NCI-H524 treated with DMSO at 0.1 percent for 48 hours (cell line): Measurements from ENCODE around the gene GAREM1.

ENCODE experiments used
- DNase-seq: peaks from one replicate; lab custom pipeline; 2025; lab: John Stamatoyannopoulos, UW

GAREM1 gene

DNA sequence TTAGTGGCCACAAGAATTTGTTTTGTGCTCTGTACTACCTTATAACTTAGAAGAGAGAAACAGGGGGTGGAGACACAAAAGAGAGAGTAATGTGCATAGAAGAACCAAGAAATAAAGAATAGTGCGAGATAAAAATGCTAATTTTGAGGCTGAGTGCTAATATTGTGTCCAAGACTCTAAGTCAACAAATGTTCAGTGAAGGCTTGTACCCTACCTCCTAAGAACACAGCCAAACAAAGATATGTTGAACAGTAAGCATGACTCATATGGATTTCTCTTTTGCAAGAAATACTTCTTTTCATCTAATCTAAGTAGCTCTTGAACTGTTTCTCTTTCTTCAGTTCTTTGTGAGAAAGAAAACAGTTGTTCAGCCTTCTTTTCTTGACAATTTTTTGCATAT is 45.2 kb downstream of the GAREM1 start:
- DNase-seq = no peak

DNA sequence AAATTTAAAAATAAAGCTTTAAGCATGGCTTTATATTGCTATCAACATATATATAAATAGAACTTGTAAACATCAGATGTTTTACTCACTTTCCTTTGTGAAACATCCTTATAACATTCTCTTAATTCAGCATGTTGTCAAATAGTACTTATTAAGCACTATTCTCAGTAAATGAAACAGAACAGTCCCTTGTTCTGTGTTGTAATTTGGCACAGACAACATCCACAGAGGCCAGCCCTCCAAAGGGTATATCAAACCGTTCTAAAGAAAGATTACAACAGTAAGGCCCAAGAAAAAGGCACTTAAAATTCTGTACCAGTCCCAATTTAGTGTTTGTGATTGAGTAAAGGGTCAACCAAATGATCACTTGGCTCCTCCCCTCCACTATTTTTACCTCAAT is 46.0 kb downstream of the GAREM1 start:
- DNase-seq = no peak

DNA sequence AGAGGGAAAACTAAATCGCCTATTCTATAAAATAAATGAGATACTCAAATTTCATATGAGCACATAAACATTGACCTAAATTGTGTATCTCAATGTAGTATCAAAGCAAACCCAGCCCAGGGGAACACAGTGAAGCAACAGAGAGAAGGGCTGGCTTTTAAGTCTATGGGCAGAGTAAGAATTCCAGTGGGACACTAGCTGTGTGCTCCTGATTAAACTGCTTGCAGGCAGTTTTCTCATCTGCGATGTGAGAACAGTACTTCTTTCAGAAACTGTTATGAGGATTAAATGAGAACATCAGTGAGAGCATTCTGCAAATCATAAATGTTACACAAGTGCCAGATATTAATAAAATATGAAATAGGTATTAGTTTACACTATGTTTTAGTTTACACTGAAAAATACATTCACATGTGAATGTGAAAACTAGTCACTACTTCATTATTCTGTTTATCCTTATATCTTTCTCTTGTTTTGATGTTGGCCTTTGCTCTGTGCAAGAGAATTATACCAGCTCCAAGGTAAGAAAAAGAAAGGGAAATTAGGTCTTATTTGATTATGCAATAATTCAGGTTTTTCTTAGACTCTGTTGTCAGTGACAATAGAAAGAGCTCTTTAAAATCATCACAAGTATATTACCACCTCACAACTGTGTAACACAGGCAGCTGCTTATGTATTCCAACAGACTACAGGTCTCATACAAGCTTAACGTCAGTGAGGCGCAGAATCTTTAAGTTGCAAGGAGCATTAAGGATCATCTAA is 47.5 kb downstream of the GAREM1 start:
- no peak for DNase-seq

DNA sequence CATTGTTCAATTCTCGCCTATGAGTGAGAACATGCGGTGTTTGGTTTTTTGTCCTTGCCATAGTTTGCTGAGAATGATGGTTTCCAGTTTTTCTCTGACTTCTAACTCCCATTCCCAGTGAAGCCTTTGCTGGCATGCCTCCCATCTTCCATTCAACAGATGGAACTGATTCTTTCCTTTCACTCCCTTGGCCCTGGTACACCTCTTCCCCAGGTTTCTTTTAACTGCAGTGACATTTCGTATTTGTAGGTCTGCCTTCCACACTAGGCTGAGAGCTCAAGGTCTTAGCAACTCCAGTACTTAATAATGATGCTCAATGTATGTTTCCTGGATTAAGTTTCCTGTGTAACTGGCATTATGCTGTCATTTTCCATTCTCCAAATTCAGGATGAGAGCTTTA is 48.5 kb downstream of the GAREM1 start:
- DNase-seq = no peak

DNA sequence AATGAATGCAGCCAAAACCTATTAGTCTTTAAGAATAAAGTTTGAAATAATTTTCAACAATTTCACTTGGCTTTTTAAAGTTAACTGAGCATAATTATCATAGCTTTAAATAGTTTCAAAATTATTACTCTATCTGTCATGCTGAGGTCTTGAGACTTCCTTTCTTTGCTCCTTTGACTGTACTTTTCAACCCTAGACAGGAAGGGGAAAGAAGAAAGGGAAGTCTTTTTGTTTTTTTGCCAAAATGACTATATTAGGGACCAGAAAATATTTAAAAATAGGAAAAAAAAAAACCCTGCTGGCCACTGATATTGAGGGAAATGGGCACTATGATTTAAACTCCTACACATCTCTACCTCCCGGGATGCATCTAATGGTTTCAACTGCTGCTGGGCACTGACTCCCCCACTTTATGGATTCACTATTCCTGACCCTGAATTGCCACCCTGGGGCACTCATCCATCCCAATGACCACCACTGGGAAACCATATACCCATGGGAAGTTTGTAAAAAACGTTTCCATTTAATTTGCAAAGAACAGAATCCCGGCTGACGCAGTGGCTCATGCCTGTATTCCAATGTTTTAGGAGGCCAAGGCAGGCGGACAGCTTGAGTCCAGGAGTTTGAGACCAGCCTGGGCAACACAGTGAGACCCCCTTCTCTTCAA is 50.5 kb downstream of the GAREM1 start:
- no peak for DNase-seq

DNA sequence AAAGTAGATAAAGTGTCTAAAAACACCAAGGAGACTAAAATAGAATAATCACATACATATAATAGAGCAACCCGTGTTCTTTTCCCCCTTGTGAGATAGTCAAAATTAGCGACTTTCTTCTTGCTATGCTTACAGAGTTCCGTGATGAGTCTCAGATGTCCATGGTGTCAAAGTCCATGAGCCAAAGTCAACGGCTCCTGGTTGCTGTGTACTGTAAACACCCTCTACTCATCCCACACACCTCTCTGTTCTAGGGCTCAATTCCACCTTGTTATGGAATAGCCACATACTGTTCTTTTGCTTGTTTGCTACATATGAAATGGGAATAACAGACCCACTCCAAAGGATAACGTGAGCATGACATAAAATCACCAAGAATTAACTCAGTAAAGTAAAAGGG is 52.5 kb downstream of the GAREM1 start:
- DNase-seq = no peak

DNA sequence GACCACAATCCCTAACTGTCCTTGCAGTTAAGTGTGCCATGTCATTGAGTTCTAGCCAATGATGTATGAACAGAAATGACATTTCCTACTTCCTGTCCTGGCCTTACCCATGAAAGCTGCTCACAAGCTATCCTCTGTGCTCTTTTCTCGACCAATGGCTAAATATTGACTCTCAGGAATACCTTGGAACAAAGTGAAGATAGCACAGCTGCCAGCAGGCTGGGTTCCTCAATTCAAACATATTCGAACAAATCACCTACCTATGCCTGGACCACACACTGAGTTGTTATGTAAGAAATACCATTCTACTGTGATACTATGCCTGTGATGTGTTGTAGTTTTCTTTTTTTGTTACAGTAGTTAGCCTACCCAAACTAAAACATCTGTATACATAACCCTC is 65.1 kb downstream of the GAREM1 start:
- DNase-seq = no peak

DNA sequence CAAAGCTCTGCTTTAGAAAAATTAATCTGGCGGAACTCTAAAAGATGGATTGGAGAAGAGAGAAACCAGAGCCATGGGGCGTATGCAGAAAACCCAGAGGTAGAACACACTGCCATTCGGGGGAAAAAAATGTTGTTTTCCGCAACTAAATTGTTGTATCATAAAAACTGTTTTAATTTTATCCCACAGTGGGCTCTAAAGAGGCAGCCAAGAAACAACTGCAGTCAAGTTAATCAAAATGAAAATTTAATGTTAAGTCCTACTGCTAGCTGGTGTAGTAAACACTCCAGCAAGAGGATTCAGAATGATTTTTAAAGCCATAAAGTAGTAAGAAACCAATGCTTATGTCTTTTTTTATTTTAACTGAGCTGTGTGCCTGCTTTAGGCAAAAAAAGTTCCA is 69.1 kb downstream of the GAREM1 start:
- DNase-seq = no peak

DNA sequence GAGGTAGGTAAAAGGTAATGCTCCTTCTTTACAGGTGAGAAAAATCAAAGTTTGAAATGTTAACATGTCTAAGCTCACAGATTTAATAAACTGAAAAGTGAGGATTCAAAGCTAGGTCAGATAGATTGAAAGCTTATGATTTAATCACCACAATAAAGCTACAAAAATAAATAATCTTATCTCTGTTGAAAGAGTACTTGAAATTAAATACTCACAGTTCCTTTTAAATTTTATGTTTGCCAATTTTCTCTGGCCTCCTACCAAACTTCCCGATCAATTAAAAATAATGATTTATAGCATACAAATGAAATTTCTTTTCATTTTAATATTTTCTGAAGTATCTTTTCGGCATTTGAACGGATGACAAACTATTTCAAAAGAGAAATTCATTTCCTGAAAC is 77.3 kb downstream of the GAREM1 start:
- DNase-seq = no peak

DNA sequence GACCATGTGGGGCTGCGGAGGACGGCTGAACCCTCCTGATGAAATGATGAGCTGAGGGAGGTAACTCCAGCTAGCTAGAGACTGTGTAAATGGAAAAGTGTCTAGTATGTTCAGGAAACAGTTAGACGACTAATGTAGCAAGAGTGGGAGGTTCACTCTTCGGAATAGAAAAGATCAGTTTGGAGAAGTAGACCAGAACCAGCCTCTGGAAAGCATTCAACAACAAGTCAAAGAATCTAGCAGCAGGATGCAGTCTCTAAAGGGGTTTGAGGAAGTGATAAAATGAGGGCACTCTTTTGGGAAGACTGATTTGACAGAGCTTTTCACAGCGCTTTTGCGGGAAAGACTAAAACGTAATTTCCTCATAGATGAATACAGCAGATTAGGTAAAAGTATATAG is 79.6 kb downstream of the GAREM1 start:
- no peak for DNase-seq

DNA sequence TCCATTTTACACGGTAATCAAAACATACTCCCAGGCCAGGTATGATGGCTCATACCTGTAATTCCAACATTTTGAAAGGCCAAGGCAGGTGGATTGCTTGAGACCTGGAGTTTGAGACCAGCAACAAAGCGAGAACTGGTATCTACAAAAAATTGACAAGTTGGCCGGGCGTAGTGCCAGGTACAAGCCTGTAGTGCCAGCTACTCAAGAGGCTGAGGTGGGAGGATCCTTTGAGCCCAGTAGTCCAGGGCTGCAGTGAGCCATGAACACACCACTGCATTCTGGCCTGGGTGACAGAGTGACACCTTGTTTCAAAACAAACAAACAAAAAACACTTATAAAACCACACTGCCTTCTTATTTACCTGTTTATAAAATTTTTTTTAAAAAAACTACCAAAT is 80.8 kb downstream of the GAREM1 start:
- no peak for DNase-seq

DNA sequence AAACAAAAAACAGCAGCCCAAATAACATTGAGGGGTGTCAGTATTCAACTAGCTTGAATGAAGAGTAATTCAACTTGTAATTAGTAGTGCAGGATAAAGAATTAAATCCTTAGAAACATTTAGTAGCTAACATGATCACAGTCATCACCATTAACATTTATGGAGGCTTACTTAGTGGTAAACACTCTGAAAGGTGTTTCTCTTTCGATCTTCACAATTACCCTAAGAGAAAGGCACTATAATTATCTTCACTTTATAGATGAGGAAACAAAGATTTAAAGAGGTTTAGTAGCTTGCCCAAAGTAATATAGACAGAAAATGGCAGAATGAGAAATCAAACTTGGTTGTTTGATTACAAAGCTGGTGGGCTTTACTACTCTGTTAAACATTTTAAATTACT is 81.5 kb downstream of the GAREM1 start:
- DNase-seq = no peak

DNA sequence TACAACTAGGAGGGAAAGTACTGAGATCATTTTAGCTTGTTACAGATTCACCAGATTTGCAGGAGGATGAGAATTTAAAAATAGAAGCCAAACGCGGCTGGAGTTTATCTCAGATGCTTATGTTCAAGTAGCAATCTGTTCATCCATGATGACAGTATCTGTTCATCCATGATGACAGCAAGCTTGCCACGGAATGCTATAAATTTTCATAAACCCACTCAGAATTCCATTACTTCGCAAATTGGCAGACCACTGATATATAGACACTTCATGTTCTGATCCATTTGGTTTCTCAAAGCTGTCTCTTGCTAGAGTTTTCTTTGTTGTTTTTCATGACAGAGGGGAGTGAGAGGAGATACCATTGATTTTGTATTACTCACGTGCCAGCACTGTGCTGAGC is 84.2 kb downstream of the GAREM1 start:
- DNase-seq = peak; percentile 47

DNA sequence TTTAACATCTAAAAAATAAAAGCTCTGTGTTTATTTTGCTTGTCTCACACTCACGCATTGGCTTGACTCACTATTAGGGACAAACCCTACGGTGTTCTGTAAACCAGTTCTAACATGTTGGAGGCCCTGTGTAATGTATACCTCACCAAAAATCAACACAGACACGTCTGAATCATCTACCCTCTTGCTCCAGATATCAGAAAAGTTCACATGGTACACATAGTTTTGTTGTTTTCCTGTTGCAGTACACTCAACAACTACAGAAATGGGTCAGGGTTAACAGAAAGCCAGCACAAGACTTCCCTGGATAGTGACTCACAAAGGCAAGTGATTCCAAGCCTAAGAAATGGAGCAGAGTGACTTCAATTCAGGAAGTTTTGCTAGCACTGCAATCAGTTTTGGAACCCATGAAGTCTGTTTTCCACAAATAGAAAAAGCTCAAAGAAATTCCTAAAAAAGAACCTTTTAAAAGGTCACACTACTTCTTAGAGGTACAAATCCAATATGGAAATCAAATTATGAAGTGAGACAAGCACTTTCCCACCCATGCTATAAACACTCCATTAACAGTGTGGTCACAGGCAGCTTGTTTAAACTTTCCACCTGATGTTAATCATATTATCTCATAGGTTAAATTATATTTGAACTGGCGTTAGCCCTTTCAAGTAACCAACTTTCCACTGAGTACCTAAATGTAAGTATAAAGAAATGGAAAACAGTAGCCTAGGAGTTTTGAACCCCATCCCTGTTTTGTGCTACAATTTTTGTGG is 87.4 kb downstream of the GAREM1 start:
- no peak for DNase-seq

DNA sequence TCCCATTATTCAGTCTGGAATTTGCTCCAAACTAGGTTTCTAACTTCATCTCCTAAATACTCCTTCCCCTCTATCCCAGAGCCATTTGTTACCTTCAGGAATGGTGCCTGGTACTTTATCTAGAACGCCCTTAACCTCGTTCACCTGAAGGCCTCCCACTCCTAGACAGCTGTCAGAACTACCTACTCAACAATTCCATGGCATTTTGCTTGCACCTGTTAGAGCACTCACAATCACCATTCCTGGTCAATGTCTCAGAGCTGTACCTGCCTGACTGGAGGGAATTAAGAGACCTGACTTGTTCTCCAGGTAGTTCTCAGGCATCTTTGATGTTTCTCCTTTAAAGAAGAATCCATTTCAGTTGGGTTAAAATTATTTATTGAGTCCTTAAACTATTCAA is 88.9 kb downstream of the GAREM1 start:
- DNase-seq = no peak

DNA sequence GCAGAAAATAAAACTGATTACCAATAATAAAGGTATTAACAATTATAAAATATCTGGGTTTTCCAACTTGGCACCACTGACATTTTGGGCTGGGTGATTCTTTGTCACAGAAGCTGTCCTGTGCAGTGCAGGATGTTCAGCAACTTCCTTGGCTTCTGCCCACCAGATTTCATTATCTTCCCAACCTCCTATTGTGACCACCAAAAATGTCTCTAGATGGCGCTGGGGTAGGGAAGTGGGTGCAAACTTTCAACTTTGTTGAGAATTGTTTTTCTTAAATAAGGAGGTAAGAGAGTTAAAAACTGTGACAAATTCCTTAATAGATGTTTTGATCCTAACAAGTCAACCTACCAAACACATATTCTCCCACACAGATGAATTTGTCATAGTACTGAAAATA is 90.1 kb downstream of the GAREM1 start:
- no peak for DNase-seq

DNA sequence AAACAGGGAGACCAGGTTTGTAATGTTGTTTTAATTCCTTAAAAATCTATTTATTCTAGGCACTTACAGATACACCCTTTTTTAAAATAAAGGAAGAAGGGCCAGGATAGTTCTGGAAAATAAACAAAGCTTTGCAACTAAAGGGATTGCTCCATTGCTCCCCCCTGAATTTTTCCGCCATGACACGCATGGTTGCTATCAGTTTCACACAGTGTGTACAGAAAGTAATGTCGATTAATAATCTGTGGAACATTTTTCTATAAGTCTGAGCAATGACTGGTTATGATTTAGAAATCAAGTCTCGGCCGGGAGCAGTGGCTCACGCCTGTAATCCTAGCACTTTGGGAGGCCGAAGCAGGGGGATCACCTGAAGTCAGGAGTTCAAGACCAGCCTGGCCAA is 90.8 kb downstream of the GAREM1 start:
- no peak for DNase-seq

DNA sequence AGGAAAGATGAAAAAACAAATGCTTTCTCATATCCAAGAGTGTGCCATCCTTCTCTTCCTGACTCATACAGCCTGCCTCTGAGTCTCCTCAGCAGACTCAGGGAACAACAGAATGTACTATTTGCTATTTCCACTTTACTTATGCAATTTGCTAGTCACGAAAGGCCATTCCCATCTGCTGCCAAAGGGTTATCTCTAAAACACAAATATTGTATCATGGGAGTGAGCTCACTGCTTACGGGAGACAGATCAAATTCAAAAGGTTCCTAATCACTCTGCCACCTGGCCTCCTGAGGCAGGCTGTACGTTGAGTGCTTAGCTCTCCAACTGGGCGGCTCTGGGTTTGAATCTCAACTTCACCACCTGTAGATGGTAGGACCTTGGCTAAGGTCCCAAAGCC is 92.0 kb downstream of the GAREM1 start:
- peak; percentile 72 for DNase-seq

DNA sequence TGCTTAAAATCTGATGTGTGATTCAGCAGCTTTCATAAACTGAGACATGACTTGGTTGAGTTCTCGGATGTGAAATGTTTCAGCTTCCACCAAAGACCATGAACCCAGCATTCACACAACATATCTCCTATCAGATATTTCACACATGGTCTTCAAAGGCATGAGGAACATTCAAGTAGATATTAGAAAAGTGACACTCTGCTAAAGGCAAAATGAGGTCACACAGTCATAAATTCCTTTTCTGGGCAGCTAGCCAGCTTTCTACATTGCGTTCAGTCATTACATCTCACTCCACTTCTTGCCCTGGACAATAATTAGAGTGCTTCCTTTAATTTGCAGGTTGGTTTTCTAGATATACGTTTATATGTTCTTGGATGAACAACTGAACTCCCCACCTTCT is 96.7 kb downstream of the GAREM1 start:
- peak; percentile 14 for DNase-seq

DNA sequence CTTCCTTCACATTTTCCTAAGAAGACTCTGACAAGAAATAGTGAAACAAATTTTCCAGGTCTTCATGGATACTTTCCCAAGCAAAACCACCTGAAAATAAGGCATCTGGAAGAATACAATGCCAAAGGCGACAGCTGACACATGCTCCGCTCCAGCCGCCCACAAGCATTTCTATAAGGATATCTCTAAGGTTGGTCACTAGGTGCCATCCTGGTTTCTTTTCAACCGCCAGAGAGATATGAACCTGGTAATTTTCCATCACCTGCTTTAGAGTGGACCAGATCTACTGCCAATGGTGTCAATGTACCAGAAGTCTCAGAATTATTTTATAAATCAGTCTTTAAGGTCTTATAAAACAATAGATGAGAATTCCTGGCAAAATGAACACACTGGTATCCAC is 97.2 kb downstream of the GAREM1 start:
- no peak for DNase-seq

DNA sequence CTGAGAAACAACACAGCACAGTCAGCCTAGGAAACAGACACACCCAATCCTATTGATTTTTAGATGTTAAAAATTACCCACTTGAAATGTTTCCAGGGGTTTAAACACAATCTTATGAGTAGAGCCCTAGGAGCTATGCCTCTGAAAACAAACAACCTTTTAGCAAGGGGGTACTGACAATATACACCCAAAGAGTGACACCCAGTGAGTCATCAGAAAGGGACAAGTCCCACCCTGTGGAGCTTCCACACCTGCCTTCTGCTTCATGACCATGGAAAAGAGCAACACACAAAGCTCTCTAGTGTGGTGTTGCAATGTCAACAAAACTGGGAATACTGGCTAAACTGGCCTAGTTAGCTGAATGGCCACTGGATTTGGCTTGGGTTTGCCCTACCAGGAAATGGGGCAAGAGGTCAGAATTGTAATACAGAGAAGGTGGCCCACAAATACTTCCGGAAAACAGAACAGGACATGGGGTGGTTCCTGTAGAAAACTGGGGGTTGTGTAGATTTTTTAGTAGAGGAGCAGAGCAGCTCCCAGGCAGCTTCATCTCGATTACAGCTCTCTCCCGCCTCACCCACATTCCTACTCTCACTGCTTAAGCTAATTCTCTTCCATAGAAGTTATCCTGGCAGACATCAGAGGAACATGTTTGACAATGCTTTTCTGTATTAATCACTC is 98.2 kb downstream of the GAREM1 start:
- no peak for DNase-seq

DNA sequence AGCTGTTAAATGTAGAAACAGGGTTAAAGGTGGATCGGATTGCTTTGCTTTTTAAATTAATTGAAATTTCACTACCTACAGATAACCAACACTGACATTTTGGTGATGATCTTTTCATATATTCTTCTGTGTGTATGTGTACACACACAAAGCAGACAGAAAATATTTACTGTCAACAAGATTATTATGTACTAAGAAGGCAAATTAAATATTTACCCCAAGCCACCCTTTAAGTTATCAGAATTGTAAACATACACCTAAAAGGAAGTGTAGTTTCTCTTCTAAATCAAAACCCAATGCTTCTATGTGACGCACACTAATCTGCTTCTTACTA is 98.7 kb downstream of the GAREM1 start:
- DNase-seq = no peak

DNA sequence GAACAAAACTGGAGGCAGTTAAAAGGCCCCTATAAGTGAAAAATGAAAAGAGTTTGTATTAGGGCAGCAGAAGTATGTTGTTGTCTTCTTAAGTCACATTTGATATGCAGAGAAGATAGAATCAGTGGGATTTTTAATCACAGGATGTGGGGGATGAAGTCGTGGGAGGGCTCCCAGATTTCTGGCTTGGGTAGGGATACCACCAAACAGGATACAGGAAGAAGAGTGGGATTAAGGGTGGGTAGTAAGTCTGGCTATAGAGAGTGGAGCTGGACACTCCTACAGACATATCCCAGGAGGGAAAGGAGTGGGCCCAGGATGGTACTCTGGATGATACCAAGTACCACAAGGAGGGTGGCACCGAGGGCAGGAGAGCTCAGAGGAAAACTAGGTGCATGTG is 99.3 kb downstream of the GAREM1 start:
- DNase-seq = no peak
